Central memory CD8-positive, alpha-beta T cell (primary cell): ENCODE results near the gene GNL3.
"Not testable (repeated sequence)": the region's sequence is repeated elsewhere in the genome, so short reads cannot be mapped to it uniquely, and the experiment has no call there.

Source experiments
- ATAC-seq: fragments of 150-1000 bp; cut with Tn5 transposase; replicated peaks from 2 replicates; pipeline ENCODE4 v1.10.0; 2022; ENCODE audit warnings: mild to moderate bottlenecking, moderate FRiP score, moderate number of reproducible peaks; ENCODE audit not compliant: poor library complexity, severe bottlenecking; ENCODE audit errors: extremely low read depth
- DNase-seq, 2 donors: peaks; one replicate each; pipeline ENCODE4 v3.0.0; 2021; ENCODE audit warnings: low spot score in 2 of 2
- H3K27ac Mint-ChIP-seq: one replicate; pipeline ENCODE4 v1.8.0; 2022; ENCODE audit warnings: low read depth, mild to moderate bottlenecking, moderate library complexity, mixed read lengths
- H3K27me3 Mint-ChIP-seq: one replicate; pipeline ENCODE4 v1.8.0; 2022; ENCODE audit warnings: mixed read lengths
- H3K36me3 Mint-ChIP-seq: one replicate; pipeline ENCODE4 v1.8.0; 2022; ENCODE audit warnings: mild to moderate bottlenecking, moderate library complexity, mixed read lengths; ENCODE audit not compliant: insufficient read depth
- H3K4me1 Mint-ChIP-seq: one replicate; pipeline ENCODE4 v1.8.0; 2022; ENCODE audit warnings: mixed read lengths
- H3K4me3 Mint-ChIP-seq: one replicate; pipeline ENCODE4 v1.8.0; 2022; ENCODE audit warnings: mild to moderate bottlenecking, moderate library complexity, mixed read lengths
- H3K9me3 Mint-ChIP-seq: one replicate; pipeline ENCODE4 v1.8.0; 2022; ENCODE audit warnings: mixed read lengths

The GNL3 gene

GRCh38 chr3:52714335-52715302, 28.8 kb downstream of the GNL3 start:
- Mint-ChIP-seq H3K4me1 (no peaks in the 10 kb centered on the region), H3K36me3 (peaks cover 15% of the 10 kb centered on the region), H3K9me3 (no peaks in the 10 kb centered on the region), H3K27ac (no peak overlapping the region), H3K4me3 (no peak overlapping the region), H3K27me3 (no peaks in the 10 kb centered on the region)
- DNase-seq (no peak), ATAC-seq (no peak)

- DNase-seq (no peak), ATAC-seq (no peak)
- Mint-ChIP-seq H3K9me3 (no peaks in the 10 kb centered on the region), H3K4me1 (peaks cover 6% of the 10 kb centered on the region), H3K36me3 (peaks cover 9% of the 10 kb centered on the region), H3K4me3 (no peak overlapping the region), H3K27ac (no peak overlapping the region), H3K27me3 (no peaks in the 10 kb centered on the region)
These were observed 30.0 kb downstream of the GNL3 start for GRCh38 chr3:52715714-52716305.

GRCh38 chr3:52719618-52720017, 33.8 kb downstream of the GNL3 start:
- peaks cover 15% of the 10 kb centered on the region for H3K4me1 Mint-ChIP-seq
- ATAC-seq = no peak
- DNase-seq = no peak
- no peak overlapping the region for H3K27ac Mint-ChIP-seq
- no peak overlapping the region for H3K4me3 Mint-ChIP-seq
- no peaks in the 10 kb centered on the region for H3K9me3 Mint-ChIP-seq
- peaks cover 7% of the 10 kb centered on the region for H3K36me3 Mint-ChIP-seq
- no peaks in the 10 kb centered on the region for H3K27me3 Mint-ChIP-seq

- Mint-ChIP-seq H3K4me3 (no peak overlapping the region), H3K27ac (no peak overlapping the region), H3K27me3 (no peaks in the 10 kb centered on the region), H3K4me1 (peaks cover 15% of the 10 kb centered on the region), H3K36me3 (peaks cover 6% of the 10 kb centered on the region), H3K9me3 (no peaks in the 10 kb centered on the region)
- no peak for ATAC-seq
- no peak for DNase-seq
These were observed 35.3 kb downstream of the GNL3 start for GRCh38 chr3:52721002-52721729.

GRCh38 chr3:52721730-52722008, 35.8 kb downstream of the GNL3 start:
- H3K4me1 Mint-ChIP-seq = peaks cover 15% of the 10 kb centered on the region
- no peaks in the 10 kb centered on the region for H3K9me3 Mint-ChIP-seq
- ATAC-seq (no peak), DNase-seq (no peak)
- peaks cover 4% of the 10 kb centered on the region for H3K36me3 Mint-ChIP-seq
- no peak overlapping the region for H3K27ac Mint-ChIP-seq
- no peaks in the 10 kb centered on the region for H3K27me3 Mint-ChIP-seq
- no peak overlapping the region for H3K4me3 Mint-ChIP-seq

GRCh38 chr3:52722491-52722890, 36.7 kb downstream of the GNL3 start:
- ATAC-seq = no peak
- DNase-seq = no peak
- peaks cover 15% of the 10 kb centered on the region for H3K4me1 Mint-ChIP-seq
- no peak overlapping the region for H3K27ac Mint-ChIP-seq
- no peaks in the 10 kb centered on the region for H3K9me3 Mint-ChIP-seq
- peaks cover 2% of the 10 kb centered on the region for H3K36me3 Mint-ChIP-seq
- H3K27me3 Mint-ChIP-seq = no peaks in the 10 kb centered on the region
- no peak overlapping the region for H3K4me3 Mint-ChIP-seq

GRCh38 chr3:52723935-52724334, 38.1 kb downstream of the GNL3 start:
- peaks cover 4% of the 10 kb centered on the region for H3K36me3 Mint-ChIP-seq
- peaks cover 15% of the 10 kb centered on the region for H3K4me1 Mint-ChIP-seq
- no peaks in the 10 kb centered on the region for H3K27me3 Mint-ChIP-seq
- H3K9me3 Mint-ChIP-seq = no peaks in the 10 kb centered on the region
- no peak overlapping the region for H3K27ac Mint-ChIP-seq
- no peak for DNase-seq
- ATAC-seq = no peak
- H3K4me3 Mint-ChIP-seq = no peak overlapping the region

GRCh38 chr3:52724511-52724910, 38.7 kb downstream of the GNL3 start:
- Mint-ChIP-seq H3K36me3 (peaks cover 5% of the 10 kb centered on the region), H3K27me3 (no peaks in the 10 kb centered on the region), H3K4me3 (no peak overlapping the region), H3K4me1 (peaks cover 15% of the 10 kb centered on the region), H3K27ac (no peak overlapping the region), H3K9me3 (no peaks in the 10 kb centered on the region)
- ATAC-seq = no peak
- no peak for DNase-seq

- not testable (repeated sequence) for H3K4me1 Mint-ChIP-seq, ATAC-seq, H3K9me3 Mint-ChIP-seq, H3K27ac Mint-ChIP-seq, H3K27me3 Mint-ChIP-seq, H3K4me3 Mint-ChIP-seq, DNase-seq
- peaks cover 10% of the 10 kb centered on the region for H3K36me3 Mint-ChIP-seq
These were observed 42.9 kb downstream of the GNL3 start for GRCh38 chr3:52728753-52729152.

GRCh38 chr3:52730681-52731080, 44.8 kb downstream of the GNL3 start:
- H3K36me3 Mint-ChIP-seq = peaks cover 19% of the 10 kb centered on the region
- no peak for ATAC-seq
- H3K27me3 Mint-ChIP-seq = no peaks in the 10 kb centered on the region
- no peak for DNase-seq
- no peaks in the 10 kb centered on the region for H3K4me1 Mint-ChIP-seq
- H3K9me3 Mint-ChIP-seq = no peaks in the 10 kb centered on the region
- H3K27ac Mint-ChIP-seq = no peak overlapping the region
- H3K4me3 Mint-ChIP-seq = no peak overlapping the region

- Mint-ChIP-seq H3K27ac (no peak overlapping the region), H3K4me3 (no peak overlapping the region), H3K36me3 (peaks cover 20% of the 10 kb centered on the region), H3K4me1 (no peaks in the 10 kb centered on the region), H3K27me3 (no peaks in the 10 kb centered on the region), H3K9me3 (no peaks in the 10 kb centered on the region)
- DNase-seq = no peak
- ATAC-seq = no peak
These were observed 45.8 kb downstream of the GNL3 start for GRCh38 chr3:52731590-52731989.

GRCh38 chr3:52733256-52733891, 47.5 kb downstream of the GNL3 start:
- ATAC-seq = no peak
- Mint-ChIP-seq H3K27ac (no peak overlapping the region), H3K9me3 (no peaks in the 10 kb centered on the region)

More at GRCh38 chr3:52733256-52733891, 47.5 kb downstream of the GNL3 start:
- H3K4me1 Mint-ChIP-seq = no peaks in the 10 kb centered on the region
- peaks cover 25% of the 10 kb centered on the region for H3K36me3 Mint-ChIP-seq
- no peak overlapping the region for H3K4me3 Mint-ChIP-seq
- no peak for DNase-seq
- H3K27me3 Mint-ChIP-seq = no peaks in the 10 kb centered on the region
